Tibial artery (tissue), 4 donors: ENCODE data around the gene KIF22.
"Not testable (repeated sequence)": the region's sequence is repeated elsewhere in the genome, so short reads cannot be mapped to it uniquely, and the experiment has no call there.

ENCODE experiments used
- DNase-seq, 2 donors: peaks; one replicate each; pipeline ENCODE4 v3.0.0-alpha.2; 2019
- H3K27ac ChIP-seq, 2 donors: fragments of 200-600 bp; sonication (generic) in 1 of 2; 1 replicate in 1 of 2; 2 replicates in 1 of 2; pipeline ENCODE4 v1.5.1; 2018 to 2019; ENCODE audit warnings: mild to moderate bottlenecking in 1 of 2
- H3K27me3 ChIP-seq, 2 donors: fragments of 200-600 bp; sonication (generic) in 1 of 2; one replicate each; pipeline versions ENCODE4 v1.5.1 to v1.6.0; 2016 to 2019
- H3K36me3 ChIP-seq, 3 donors: fragments of 200-600 bp; sonication (generic) in 2 of 3; one replicate each; pipeline ENCODE4 v1.5.1; 2016 to 2019; ENCODE audit warnings: mild to moderate bottlenecking in 2 of 3
- H3K4me1 ChIP-seq, 4 donors: fragments of 200-600 bp; sonication (generic) in 2 of 4; 1 replicate in 3 of 4; 2 replicates in 1 of 4; pipeline ENCODE4 v1.5.1; 2016 to 2019
- H3K4me3 ChIP-seq, 2 donors: fragments of 200-600 bp; sonication (generic) in 1 of 2; 1 replicate in 1 of 2; 2 replicates in 1 of 2; pipeline ENCODE4 v1.5.1; 2018 to 2019; ENCODE audit warnings: mild to moderate bottlenecking in 2 of 2
- H3K9me3 ChIP-seq, 3 donors: fragments of 200-600 bp; sonication (generic) in 1 of 3; one replicate each; pipeline ENCODE4 v1.5.1; 2016 to 2019
- intact Hi-C: fragments of 100-400 bp; cut with DNase I; formaldehyde crosslinking; loops from one replicate; pipeline ENCODE4 v1.15.0; 2023; ENCODE audit warnings: low total_unique reads
- TF ChIP-seq, protein P1 (sequence below), 2 experiments: fragments of 200-600 bp in 1 of 2; fragments of 450-650 bp in 1 of 2; IDR thresholded peaks; one replicate each; pipeline ENCODE4 v1.5.1; 2017 to 2019; ENCODE audit warnings: antibody characterized with exemption in 2 of 2, mild to moderate bottlenecking in 1 of 2, moderate library complexity in 1 of 2

Gene KIF22

DNA sequence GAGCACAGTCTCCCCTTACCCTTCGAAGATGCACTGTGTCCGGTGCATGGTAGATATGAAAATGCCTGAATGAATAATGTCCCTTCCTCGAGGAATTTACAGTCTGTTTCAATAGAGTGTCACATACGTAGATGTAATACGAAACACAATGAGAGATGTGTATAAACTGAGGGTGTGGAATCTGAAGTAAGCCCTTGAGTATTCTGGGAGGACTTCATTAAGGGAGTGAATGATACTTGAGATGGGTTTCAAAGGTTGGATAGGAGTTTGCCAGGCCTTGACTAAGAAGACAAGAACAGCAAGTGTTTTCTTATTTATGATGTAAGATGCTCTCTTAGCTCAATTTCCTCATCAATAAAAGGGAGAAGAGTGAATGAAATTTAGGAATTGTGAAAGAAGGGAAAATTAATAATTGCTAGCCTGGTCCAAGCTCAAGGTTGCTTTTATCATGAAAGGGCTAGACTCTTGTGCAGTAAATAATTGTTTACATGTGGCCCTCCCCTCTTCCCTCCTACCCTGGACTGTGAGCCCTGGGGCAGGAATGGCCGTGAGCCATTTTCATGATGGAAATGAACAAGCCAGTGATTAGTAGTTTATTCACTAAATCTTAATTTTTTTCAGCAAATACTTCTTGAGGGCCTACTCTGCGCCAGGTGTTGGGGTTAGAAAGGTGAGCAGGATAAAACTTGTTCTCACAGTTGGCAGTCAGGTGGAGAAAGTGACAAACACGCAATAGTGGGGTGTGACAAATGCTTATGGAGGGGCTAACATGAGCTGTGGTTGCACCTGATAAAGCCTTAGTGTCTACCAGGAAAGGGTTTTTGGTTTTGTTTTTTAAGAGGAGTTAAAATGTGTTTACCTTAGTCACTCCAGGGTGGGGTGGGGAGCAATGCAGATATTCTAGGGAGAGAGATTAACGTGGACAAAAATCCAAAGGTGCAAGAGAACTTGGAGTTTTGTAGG is 1.6 kb downstream of the KIF22 start:
- no peak overlapping the region for H3K4me3 ChIP-seq
- DNase-seq = no peak
- intact Hi-C loops = no loop called here

DNA sequence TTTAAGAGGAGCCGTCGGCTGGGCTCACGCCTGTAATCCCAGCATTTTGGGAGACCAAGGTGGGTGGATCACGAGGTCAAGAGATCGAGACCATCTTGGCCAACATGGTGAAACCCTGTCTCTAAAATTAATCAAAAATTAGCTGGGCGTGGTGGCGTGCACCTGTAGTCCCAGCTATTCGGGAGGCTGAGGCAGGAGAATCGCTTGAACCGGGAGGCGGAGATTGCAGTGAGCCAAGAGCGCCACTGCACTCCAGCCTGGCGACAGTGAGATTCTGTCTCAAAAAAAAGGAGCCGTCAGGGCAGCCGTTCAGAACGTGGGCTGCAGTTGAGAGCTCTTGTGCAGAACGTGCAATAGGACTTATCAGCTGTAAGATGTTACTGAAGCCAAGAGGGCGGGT is 2.6 kb downstream of the KIF22 start:
- H3K36me3 ChIP-seq = peaks cover 0 to 18% (median 15%) of the 10 kb centered on the region in 3 donors
- DNase-seq, H3K4me3 ChIP-seq, H3K27me3 ChIP-seq, intact Hi-C loops, H3K9me3 ChIP-seq, H3K27ac ChIP-seq: not testable (repeated sequence)
- peaks cover 0 to 27% (median 16%) of the 10 kb centered on the region in 4 donors for H3K4me1 ChIP-seq

More for the DNA sequence above, 1.6 kb downstream of the KIF22 start:
- H3K27ac ChIP-seq = no peak overlapping the region
- peaks cover 0 to 27% (median 16%) of the 10 kb centered on the region in 4 donors for H3K4me1 ChIP-seq
- H3K27me3 ChIP-seq = no peaks in the 10 kb centered on the region
- TF ChIP-seq, protein P1, sequence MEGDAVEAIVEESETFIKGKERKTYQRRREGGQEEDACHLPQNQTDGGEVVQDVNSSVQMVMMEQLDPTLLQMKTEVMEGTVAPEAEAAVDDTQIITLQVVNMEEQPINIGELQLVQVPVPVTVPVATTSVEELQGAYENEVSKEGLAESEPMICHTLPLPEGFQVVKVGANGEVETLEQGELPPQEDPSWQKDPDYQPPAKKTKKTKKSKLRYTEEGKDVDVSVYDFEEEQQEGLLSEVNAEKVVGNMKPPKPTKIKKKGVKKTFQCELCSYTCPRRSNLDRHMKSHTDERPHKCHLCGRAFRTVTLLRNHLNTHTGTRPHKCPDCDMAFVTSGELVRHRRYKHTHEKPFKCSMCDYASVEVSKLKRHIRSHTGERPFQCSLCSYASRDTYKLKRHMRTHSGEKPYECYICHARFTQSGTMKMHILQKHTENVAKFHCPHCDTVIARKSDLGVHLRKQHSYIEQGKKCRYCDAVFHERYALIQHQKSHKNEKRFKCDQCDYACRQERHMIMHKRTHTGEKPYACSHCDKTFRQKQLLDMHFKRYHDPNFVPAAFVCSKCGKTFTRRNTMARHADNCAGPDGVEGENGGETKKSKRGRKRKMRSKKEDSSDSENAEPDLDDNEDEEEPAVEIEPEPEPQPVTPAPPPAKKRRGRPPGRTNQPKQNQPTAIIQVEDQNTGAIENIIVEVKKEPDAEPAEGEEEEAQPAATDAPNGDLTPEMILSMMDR (IDR thresholded peaks at IDR 0.05) = no peak
- peaks cover 0 to 8% (median 5%) of the 10 kb centered on the region in 3 donors for H3K36me3 ChIP-seq
- no peaks in the 10 kb centered on the region for H3K9me3 ChIP-seq

GRCh38 chr16:29794231-29794710 is 3.7 kb downstream of the KIF22 start:
- peaks cover 10 to 29% (median 26%) of the 10 kb centered on the region in 3 donors for H3K36me3 ChIP-seq
- DNase-seq = no peak
- H3K27ac ChIP-seq = no peak overlapping the region
- no peaks in the 10 kb centered on the region for H3K9me3 ChIP-seq
- peaks cover 0 to 27% (median 16%) of the 10 kb centered on the region in 4 donors for H3K4me1 ChIP-seq
- TF ChIP-seq, protein P1 (IDR thresholded peaks at IDR 0.05) = no peak
- no peaks in the 10 kb centered on the region for H3K27me3 ChIP-seq
- H3K4me3 ChIP-seq = no peak overlapping the region
- intact Hi-C loops = no loop called here

- intact Hi-C loops = no loop called here
- Histone ChIP-seq H3K4me3 (no peak overlapping the region), H3K27ac (no peak overlapping the region), H3K36me3 (peaks cover 18 to 42% (median 30%) of the 10 kb centered on the region in 3 donors), H3K27me3 (no peaks in the 10 kb centered on the region), H3K9me3 (no peaks in the 10 kb centered on the region), H3K4me1 (peaks cover 0 to 15% (median 11%) of the 10 kb centered on the region in 4 donors)
- TF ChIP-seq, protein P1 (IDR thresholded peaks at IDR 0.05) = no peak
- DNase-seq = no peak
Observed at GRCh38 chr16:29802416-29802935, 11.9 kb downstream of the KIF22 start.

DNA sequence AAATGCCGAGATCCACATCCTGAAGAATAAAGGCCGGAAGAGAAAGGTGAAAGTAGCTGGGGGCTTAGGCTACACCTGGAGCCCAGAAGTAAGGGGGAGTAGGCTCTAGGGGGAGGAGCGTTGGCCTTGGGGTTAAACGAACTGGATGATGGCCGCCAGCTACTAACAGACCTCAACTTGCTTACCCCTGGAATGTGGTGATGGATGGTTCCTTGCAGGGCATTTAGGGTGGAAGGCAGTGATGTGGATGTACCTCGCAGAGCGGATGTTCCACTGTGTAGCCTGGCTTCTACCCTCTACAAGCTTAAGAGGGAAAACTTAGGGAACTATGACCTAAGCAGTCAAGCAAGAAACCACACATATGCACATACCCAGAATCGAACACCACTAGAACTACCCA is 13.5 kb downstream of the KIF22 start:
- H3K4me3 ChIP-seq = no peak overlapping the region
- peaks cover 17 to 34% (median 20%) of the 10 kb centered on the region in 3 donors for H3K36me3 ChIP-seq
- intact Hi-C loops = no loop called here
- TF ChIP-seq, protein P1 (IDR thresholded peaks at IDR 0.05) = no peak
- peak overlapping the region; percentile 90 to 97 for H3K27ac ChIP-seq
- H3K27me3 ChIP-seq = no peaks in the 10 kb centered on the region
- H3K4me1 ChIP-seq = peaks cover 8 to 31% (median 23%) of the 10 kb centered on the region in 4 donors
- DNase-seq = no peak
- H3K9me3 ChIP-seq = no peaks in the 10 kb centered on the region
